ENCODE results near the gene C1orf35. TPM values are rescaled to one million over a fixed set of nuclear protein-coding genes. Genes with fewer than 3 reads are reported as not detected.

Gene C1orf35
- total and polyA plus RNA-seq, 4 donors = 4.0 to 7.5 (median 6.4) TPM

Small RNA genes lying within 50 kb of the gene (small RNA-seq; reads per million reads assigned to genes)
- gene AL359510.1 = not detected

Other genes with a start within 250 kb of the C1orf35 start
- under 1 TPM in 1 of 2 donors, not detected in 1; 0.08 TPM for gene WNT9A, start 155.4 kb downstream of the C1orf35 start, total RNA-seq
- gene WNT9A, start 155.4 kb downstream of the C1orf35 start, polyA plus RNA-seq = under 1 TPM in 1 of 2 donors, not detected in 1; 0.03 TPM
- not detected for gene WNT3A, start 96.3 kb downstream of the C1orf35 start, total RNA-seq
- not detected for gene WNT3A, start 96.3 kb downstream of the C1orf35 start, polyA plus RNA-seq
- gene ARF1, start 20.6 kb downstream of the C1orf35 start, total RNA-seq = 100 to 1,000 TPM; 151 to 208 TPM
- 100 to 1,000 TPM; 217 to 282 TPM for gene ARF1, start 20.6 kb downstream of the C1orf35 start, polyA plus RNA-seq
- 10 to 100 TPM; 38.9 to 44.4 TPM for gene MRPL55, start 6.0 kb upstream of the C1orf35 start, total RNA-seq
- gene MRPL55, start 6.0 kb upstream of the C1orf35 start, polyA plus RNA-seq = 100 to 1,000 TPM in 1 of 2 donors, 10 to 100 TPM in 1; 79.5 to 119 TPM
- 100 to 1,000 TPM; 147 to 251 TPM for gene GUK1, start 37.0 kb upstream of the C1orf35 start, total RNA-seq
- 100 to 1,000 TPM; 186 to 245 TPM for gene GUK1, start 37.0 kb upstream of the C1orf35 start, polyA plus RNA-seq
- under 1 TPM; 0.25 to 0.79 TPM for gene GJC2, start 46.6 kb upstream of the C1orf35 start, total RNA-seq
- gene GJC2, start 46.6 kb upstream of the C1orf35 start, polyA plus RNA-seq = under 1 TPM in 1 of 2 donors, not detected in 1; 0.10 TPM
- 10 to 100 TPM in 1 of 2 donors, 1 to 10 TPM in 1; 8.4 to 12.0 TPM for gene IBA57, start 62.5 kb upstream of the C1orf35 start, total RNA-seq
- 1 to 10 TPM; 1.6 to 8.5 TPM for gene IBA57, start 62.5 kb upstream of the C1orf35 start, polyA plus RNA-seq
- 1 to 10 TPM; 4.6 to 5.6 TPM for gene OBSCN, start 104.7 kb upstream of the C1orf35 start, total RNA-seq
- under 1 TPM; 0.54 to 0.71 TPM for gene OBSCN, start 104.7 kb upstream of the C1orf35 start, polyA plus RNA-seq

Data from liver (tissue), 5 donors.